HFFc6 (cell line): ENCODE measurements around the gene BDNF. TPM values are rescaled to one million over a fixed set of nuclear protein-coding genes. Genes with fewer than 3 reads are reported as not detected.

ENCODE experiments used
- DNase-seq: peaks from one replicate; pipeline ENCODE4 v3.0.0-alpha.2; 2018
- H3K27ac Mint-ChIP-seq: 2 replicates; pipeline ENCODE4 v1.8.0; 2020; ENCODE audit warnings: mild to moderate bottlenecking, mixed read lengths
- H3K27me3 Mint-ChIP-seq: 2 replicates; pipeline ENCODE4 v1.8.0; 2021; ENCODE audit warnings: mild to moderate bottlenecking, moderate library complexity, mixed read lengths; ENCODE audit not compliant: insufficient read depth
- H3K36me3 Mint-ChIP-seq: 2 replicates; pipeline ENCODE4 v1.8.0; 2021; ENCODE audit warnings: low read depth, mixed read lengths
- H3K4me1 Mint-ChIP-seq: 2 replicates; pipeline ENCODE4 v1.8.0; 2020; ENCODE audit warnings: low read depth, mixed read lengths
- H3K4me3 Mint-ChIP-seq: 2 replicates; pipeline ENCODE4 v1.8.0; 2020; ENCODE audit warnings: mild to moderate bottlenecking, moderate library complexity, mixed read lengths
- H3K9me3 Mint-ChIP-seq: 2 replicates; pipeline ENCODE4 v1.8.0; 2020; ENCODE audit warnings: mild to moderate bottlenecking, mixed read lengths
- total RNA-seq, 6 experiments: library from RNA; stranded (reverse); fragmentation: NEBNext Ultra II Directional; extraction: Animal tissue kit (Norgen Biotek cat#: 25700); gene quantifications; 2 replicates in 1 of 6; 3 replicates in 5 of 6; pipeline ENCODE4 v1.2.3, GENCODE V29; 2021
- TF ChIP-seq, protein P1 (sequence below): fragments of 200-600 bp; sonication (generic); IDR thresholded peaks from 2 replicates; pipeline ENCODE4 v1.5.0; 2021; ENCODE audit warnings: antibody characterized with exemption, mild to moderate bottlenecking

Gene BDNF
- total RNA-seq, 6 experiments from 2014 or later: 62.1 to 92.2 (median 90.0) TPM

DNA sequence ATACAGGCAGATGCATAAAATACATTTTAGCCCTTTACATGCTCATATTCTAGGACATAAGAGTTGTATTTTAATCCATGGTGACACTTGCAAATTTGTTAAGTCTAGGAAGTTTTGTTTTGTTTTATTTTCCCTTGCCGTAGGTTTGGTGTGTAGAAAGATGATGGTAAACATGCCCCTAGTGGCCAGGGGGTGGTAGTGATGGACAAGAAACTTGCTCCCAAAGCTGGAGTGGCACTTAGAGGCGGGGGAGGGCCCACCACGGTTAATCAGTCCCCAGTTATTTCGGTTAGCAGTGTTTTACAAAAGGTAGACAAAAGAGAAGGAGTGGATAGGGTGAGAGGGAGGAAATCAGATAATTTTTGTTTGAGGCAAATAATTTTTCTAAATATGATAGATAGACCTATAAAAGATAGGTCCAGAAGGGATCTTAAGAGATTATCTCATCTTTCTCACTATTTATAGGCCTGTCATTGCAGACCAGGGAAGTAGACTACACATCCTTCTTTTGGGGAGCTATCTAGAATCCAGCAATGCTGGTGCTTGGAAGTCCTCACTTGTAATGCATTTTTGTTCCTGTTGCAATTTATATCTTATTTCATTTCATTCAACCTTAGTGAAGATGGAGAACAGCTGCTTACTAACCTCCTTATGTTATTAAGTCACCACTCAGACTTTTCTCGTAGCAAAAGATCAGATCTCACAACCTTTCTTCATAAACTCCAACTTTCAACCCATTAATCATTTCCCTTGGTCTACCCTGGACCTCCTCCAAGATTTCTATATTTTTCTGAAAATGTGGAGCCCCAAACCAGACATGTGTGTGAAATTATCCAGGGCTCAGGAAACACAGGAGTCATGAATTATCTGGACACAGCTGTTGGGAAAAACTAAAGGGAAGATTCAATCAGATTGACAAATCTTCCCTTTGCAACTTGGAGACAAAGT, 5.9 kb upstream of the BDNF start:
- no peak for DNase-seq
- Mint-ChIP-seq H3K4me3 (no peak overlapping the region; the same call in 1 of the 2 replicates), H3K27ac (peak overlapping the region; percentile 39), H3K27me3 (no peaks in the 10 kb centered on the region; the same call in 1 of the 2 replicates), H3K36me3 (no peaks in the 10 kb centered on the region), H3K9me3 (no peaks in the 10 kb centered on the region), H3K4me1 (peaks cover 69% of the 10 kb centered on the region)
- TF ChIP-seq, protein P1, sequence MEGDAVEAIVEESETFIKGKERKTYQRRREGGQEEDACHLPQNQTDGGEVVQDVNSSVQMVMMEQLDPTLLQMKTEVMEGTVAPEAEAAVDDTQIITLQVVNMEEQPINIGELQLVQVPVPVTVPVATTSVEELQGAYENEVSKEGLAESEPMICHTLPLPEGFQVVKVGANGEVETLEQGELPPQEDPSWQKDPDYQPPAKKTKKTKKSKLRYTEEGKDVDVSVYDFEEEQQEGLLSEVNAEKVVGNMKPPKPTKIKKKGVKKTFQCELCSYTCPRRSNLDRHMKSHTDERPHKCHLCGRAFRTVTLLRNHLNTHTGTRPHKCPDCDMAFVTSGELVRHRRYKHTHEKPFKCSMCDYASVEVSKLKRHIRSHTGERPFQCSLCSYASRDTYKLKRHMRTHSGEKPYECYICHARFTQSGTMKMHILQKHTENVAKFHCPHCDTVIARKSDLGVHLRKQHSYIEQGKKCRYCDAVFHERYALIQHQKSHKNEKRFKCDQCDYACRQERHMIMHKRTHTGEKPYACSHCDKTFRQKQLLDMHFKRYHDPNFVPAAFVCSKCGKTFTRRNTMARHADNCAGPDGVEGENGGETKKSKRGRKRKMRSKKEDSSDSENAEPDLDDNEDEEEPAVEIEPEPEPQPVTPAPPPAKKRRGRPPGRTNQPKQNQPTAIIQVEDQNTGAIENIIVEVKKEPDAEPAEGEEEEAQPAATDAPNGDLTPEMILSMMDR: peak; percentile 83

DNA sequence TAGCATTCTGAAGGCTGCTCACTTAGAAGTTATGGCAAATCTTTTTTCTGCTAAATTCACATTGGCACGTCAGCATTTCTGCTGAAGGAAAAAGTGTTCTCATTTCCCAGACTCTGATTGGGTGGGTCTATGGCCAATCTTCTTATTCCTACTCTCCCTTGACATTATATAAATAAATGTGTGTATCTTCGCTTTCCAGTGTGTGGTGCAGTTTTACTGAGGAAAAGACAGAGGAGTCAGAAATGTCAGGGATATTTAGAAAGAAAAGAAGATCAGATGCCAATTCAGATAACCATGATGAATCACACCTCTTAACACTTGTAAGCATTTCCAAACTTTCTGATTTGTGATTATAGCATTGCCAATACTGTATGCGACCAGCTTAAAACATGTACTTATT, 3.2 kb upstream of the BDNF start:
- Mint-ChIP-seq H3K4me1 (peaks cover 65% of the 10 kb centered on the region), H3K36me3 (peaks cover 20% of the 10 kb centered on the region), H3K27me3 (peaks cover 9% of the 10 kb centered on the region), H3K4me3 (peak overlapping the region; percentile 31; the same call in 1 of the 2 replicates), H3K9me3 (no peaks in the 10 kb centered on the region), H3K27ac (no peak overlapping the region; the same call in 1 of the 2 replicates)
- TF ChIP-seq, protein P1: peak; percentile 37
- DNase-seq: peak; percentile 70

DNA sequence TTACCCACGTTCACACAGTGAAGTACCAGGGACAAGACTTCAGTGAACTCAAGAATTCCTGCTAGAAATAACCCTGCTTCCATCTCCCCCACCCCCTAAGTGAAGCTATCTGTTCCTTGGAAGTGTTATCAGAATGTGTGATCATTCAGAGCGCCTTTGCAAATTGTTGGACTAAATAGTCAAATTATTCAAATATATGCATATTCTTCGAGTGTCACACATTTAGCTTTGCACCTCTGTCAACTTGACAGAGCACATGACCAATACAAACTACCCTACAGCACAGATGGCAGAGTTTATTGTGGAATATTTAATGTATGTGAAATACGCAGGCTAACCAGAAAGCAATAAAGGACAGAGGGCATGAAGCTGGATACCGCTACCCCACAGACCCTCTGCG, 2.6 kb upstream of the BDNF start:
- peaks cover 59% of the 10 kb centered on the region for H3K4me1 Mint-ChIP-seq
- TF ChIP-seq, protein P1: no peak
- H3K36me3 Mint-ChIP-seq: peaks cover 24% of the 10 kb centered on the region
- H3K27me3 Mint-ChIP-seq: peaks cover 9% of the 10 kb centered on the region
- peak overlapping the region; percentile 20; the same call in 1 of the 2 replicates for H3K4me3 Mint-ChIP-seq
- DNase-seq: no peak
- peak overlapping the region; percentile 2; the same call in 1 of the 2 replicates for H3K27ac Mint-ChIP-seq
- no peaks in the 10 kb centered on the region for H3K9me3 Mint-ChIP-seq

DNA sequence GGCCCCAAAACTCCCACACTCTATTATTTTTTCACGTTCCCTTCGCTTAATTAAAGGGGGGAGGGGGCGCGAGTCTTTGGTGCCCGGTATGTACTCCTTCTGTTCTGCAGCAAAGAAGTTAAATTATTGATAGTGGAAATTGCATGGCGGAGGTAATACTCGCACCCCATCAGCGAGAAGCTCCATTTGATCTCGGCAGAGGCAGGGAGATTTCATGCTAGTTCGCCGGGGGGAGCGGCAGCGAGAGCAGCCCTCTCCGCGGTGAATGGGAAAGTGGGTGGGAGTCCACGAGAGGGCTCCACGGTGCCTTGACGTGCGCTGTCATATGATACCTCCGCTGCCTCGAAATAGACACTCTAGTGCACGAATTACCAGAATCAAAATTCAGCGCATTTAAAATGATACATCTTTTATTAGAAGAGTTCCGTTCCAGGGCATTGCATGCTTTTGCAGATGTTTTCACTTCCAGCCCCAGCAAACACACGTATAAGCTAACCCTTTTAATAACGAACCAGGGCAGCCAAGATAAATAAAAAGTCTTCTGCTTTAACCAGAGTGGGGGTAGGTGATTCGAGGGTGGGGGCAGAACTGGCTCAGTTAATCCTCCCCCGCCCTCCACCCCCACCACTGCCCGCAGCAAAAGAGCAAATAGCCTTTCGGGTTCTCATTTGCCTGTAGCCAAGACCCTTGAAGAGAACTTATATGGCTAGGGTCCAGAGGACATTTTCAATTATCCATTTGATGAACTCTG, 1.3 kb upstream of the BDNF start:
- peak overlapping the region; percentile 87 for H3K27ac Mint-ChIP-seq
- peak; percentile 74 for DNase-seq
- H3K27me3 Mint-ChIP-seq: peaks cover 12% of the 10 kb centered on the region
- H3K4me3 Mint-ChIP-seq: peak overlapping the region; percentile 98
- no peaks in the 10 kb centered on the region for H3K9me3 Mint-ChIP-seq
- peaks cover 35% of the 10 kb centered on the region for H3K36me3 Mint-ChIP-seq
- TF ChIP-seq, protein P1: peak; percentile 72
- peaks cover 59% of the 10 kb centered on the region for H3K4me1 Mint-ChIP-seq

DNA sequence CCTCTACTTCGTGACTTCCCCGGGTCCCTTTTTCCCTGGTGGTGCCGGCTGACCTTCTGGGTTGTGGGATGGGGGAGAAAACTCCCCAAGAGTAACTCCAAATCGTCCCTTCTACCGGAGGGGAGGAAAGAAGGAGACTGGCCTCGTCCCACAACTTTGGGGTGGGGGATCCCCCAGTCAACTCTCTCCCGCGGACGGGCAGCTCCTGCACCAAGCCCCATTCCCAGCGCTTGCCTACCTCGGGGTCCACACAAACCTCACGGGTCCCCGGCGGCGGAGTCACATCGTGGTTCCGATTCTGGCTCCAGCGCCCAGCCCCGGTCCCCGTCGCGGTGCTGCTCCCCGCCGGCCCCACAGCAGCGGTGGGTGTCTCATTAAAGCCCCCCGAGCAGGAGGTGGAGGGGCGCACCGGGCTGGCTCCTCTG, 317 bp downstream of the BDNF start:
- peaks cover 59% of the 10 kb centered on the region for H3K4me1 Mint-ChIP-seq
- peaks cover 14% of the 10 kb centered on the region for H3K27me3 Mint-ChIP-seq
- TF ChIP-seq, protein P1: no peak
- H3K4me3 Mint-ChIP-seq: peak overlapping the region; percentile 98
- H3K36me3 Mint-ChIP-seq: peaks cover 40% of the 10 kb centered on the region
- no peaks in the 10 kb centered on the region for H3K9me3 Mint-ChIP-seq
- DNase-seq: no peak
- peak overlapping the region; percentile 92 for H3K27ac Mint-ChIP-seq
